HG03097 (cell line): ENCODE results near the gene FBXO28.
A peak's percentile ranks its signal among the peaks of the same experiment; 100 is the strongest.

Source experiments
- ATAC-seq: cut with Tn5 transposase; IDR thresholded peaks from one replicate; pipeline ENCODE4 v1.9.1; 2021; ENCODE audit not compliant: unreplicated experiment, low FRiP score

The FBXO28 gene

GRCh38 chr1:224141693-224142092 lies 27.8 kb downstream of the FBXO28 start:
- ATAC-seq, result no peak

GRCh38 chr1:224149709-224150108 lies 35.8 kb downstream of the FBXO28 start:
- no peak for ATAC-seq

GRCh38 chr1:224151117-224151516 lies 37.2 kb downstream of the FBXO28 start:
- ATAC-seq, result no peak

GRCh38 chr1:224157316-224157715 lies 43.4 kb downstream of the FBXO28 start:
- no peak for ATAC-seq

- ATAC-seq, result no peak
Measured at GRCh38 chr1:224159541-224159940, 45.6 kb downstream of the FBXO28 start.

- no peak for ATAC-seq
Measured at GRCh38 chr1:224160171-224160682, 46.3 kb downstream of the FBXO28 start.

- ATAC-seq, result no peak
Measured at GRCh38 chr1:224162768-224163167, 48.9 kb downstream of the FBXO28 start.

- no peak for ATAC-seq
Measured at GRCh38 chr1:224163311-224163710, 49.4 kb downstream of the FBXO28 start.

- ATAC-seq, result peak; percentile 88
Measured at GRCh38 chr1:224168859-224169380, 55.0 kb downstream of the FBXO28 start.

GRCh38 chr1:224169718-224170270 lies 55.9 kb downstream of the FBXO28 start:
- no peak for ATAC-seq

- no peak for ATAC-seq
Measured at GRCh38 chr1:224170343-224170742, 56.4 kb downstream of the FBXO28 start.

GRCh38 chr1:224170748-224171478 lies 57.0 kb downstream of the FBXO28 start:
- no peak for ATAC-seq

- ATAC-seq, result no peak
Measured at GRCh38 chr1:224172229-224172628, 58.3 kb downstream of the FBXO28 start.

- no peak for ATAC-seq
Measured at GRCh38 chr1:224173523-224173922, 59.6 kb downstream of the FBXO28 start.

GRCh38 chr1:224175617-224176016 lies 61.7 kb downstream of the FBXO28 start:
- no peak for ATAC-seq

- ATAC-seq, result no peak
Measured at GRCh38 chr1:224177356-224177999, 63.6 kb downstream of the FBXO28 start.

GRCh38 chr1:224178894-224179293 lies 65.0 kb downstream of the FBXO28 start:
- no peak for ATAC-seq

GRCh38 chr1:224180783-224181452 lies 67.0 kb downstream of the FBXO28 start:
- no peak for ATAC-seq

GRCh38 chr1:224181453-224181810 lies 67.5 kb downstream of the FBXO28 start:
- no peak for ATAC-seq

- peak; percentile 41 for ATAC-seq
Measured at GRCh38 chr1:224182057-224182865, 68.3 kb downstream of the FBXO28 start.
